ENCODE data around the gene DNAH17.

Gene DNAH17

GRCh38 chr17:78448356-78448993 is 128.7 kb downstream of the DNAH17 start:
- DNase-seq = no peak

DNA sequence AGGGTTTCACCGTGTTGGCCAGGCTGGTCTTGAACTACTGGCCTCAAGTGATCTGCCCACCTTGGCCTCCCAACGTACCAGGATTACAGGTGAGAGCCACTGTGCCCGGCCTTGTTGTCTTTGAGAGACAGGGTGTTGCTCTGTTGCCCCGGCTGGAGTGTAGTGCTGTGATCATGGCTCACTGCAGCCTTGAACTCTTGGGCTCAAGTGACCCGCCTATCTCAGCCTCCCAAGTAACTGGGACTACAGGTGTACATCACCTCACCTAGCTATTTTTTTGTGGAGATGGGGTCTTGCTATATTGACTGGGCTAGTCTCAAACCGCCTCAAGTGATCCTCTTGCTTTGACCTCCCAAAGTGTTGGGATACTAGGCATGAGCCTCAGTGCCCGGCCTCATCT is 130.4 kb downstream of the DNAH17 start:
- DNase-seq = no peak

DNA sequence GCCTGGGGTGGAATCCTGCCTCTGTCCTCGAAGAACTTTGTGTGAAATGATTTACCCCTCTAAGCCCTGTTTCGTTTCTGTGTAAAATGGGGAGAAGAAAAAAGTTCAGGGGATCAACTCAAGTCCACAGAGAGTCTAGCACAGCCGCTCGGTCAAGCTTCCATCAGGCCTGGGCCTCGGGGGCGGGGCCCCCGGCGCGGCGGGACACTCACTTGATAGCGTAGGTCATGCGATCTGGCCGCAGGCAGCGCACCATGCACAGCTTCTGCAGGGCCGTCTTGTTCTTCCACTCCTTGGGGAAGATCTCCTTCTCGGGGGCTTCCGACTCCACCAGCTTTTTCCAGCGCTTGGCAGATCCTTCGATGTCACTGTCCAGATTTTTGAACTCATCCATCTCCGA is 132.8 kb downstream of the DNAH17 start:
- no peak for DNase-seq

- no peak for DNase-seq
These were observed 134.5 kb downstream of the DNAH17 start for GRCh38 chr17:78442648-78443218.

- DNase-seq = no peak
These were observed 135.8 kb downstream of the DNAH17 start for GRCh38 chr17:78441271-78441971.

DNA sequence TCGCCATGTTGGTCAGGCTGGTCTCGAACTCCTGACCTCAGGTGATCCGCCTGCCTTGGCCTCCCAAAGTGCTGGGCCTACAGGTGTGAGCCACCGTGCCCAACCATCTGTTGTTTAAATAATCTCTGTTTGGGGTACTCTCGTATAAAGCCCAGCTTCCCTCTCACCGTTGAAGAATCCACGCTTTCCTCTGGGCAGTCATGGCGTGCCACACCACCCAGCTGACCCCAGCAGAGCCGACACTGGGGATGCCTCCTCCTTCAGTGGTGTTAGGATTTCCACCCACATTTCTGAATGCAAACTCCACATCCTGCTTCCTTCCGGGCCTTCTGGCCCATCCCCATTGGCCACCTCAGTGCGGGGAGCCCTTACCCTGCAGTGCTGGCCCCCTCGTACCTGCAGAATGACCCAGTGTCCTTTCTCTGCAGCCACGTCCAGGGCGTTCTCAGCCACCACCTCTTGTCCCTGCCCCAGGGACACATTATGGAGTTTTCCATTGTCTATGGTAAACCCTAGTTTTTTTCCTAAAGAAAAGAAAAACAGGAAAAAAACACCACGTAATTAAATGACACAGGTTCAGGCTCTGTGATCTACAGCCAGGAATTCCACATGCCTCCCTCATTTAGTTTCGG is 138.4 kb downstream of the DNAH17 start:
- no peak for DNase-seq

DNA sequence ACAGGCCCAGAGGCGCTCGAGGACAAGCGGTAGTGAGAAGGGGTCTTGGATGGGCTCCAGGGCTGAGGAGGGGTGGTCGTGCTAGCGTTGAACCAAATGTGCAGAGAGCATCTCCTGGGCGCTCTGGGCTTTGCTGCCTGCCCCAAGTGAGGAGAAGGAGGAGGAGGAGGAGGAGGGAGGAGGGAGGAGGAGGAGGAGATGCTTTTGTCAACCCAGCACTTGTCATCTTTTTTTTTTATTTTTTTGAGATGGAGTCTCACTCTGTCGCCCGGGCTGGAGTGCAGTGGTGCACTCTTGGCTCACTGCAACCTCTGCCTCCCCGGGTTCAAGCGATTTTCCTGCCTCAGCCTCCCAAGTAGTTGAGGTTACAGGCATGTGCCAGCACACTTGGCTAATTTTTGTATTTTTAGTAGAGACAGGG is 138.9 kb downstream of the DNAH17 start:
- no peak for DNase-seq

- DNase-seq = no peak
These were observed 139.6 kb downstream of the DNAH17 start for GRCh38 chr17:78437508-78438169.

DNA sequence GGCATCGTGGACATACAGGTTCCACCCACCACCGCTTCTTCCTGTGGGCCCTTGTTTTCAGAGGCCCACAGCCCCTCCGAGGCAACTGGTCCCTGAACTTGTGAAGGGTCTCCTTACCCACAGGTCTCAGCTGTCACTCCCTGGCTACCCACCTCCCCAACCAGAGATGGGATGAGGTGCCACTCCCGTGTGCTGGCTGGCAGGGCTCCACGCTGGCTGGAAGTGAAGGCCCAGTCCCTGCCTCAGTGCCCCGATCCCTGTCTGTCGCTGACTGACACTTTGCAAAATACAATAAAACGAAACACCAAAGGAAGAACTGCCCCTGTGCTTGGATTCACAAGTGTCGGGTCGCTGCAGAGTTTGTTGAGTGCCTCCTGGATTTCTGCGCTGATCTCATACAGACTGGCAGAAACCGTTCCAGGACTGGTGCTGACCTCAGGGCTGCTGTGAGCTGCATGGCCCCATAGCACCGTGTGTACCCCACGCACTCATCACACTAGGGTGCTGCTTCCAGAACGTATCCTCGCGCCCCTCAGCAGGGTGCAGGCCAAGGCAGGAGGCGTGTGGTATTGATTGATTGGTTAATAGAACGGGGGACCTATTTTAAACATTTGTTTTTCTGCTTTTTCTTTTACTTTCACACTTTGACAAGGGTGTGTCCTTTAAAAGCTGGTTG is 141.7 kb downstream of the DNAH17 start:
- DNase-seq = no peak

DNA sequence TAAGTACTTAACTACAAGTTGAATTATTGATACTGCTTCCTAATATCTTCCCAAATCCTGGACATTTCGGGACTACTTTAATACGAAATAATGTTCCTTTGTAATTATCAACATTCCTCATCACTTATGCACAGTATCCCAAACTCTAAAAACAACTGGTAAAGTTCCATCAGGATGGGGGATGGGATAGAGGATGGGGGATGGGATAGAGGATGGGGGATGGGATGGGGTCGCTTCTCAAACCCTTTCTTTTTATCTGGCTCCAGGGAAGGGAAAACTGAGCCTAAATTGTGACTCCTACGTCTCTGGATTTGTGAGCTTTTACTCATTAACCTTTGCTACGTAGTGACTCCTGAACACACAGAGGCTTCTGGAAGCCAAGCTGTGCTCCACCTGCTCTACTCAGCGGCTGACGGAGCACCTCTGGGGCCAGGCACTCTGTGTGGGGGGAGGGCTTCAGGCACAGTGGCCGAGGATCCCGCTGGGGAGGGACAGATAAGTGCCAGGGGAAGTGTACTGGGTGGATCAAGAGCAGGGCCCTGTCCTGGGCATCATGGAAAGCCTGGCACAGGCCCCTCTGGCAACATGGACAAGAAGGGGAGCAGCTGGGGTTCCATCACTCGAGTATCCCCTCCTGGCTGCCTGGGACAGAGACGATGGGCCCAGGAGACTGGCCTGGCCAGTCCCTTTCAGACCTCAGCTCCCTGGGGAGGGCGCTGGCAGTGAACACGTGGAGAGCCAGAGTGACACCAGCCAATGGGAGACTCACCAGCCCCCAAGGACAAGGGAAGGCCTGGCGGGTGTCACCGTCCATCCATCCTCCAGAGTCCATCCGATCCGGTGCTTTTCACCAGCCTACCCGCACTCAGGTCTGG is 142.5 kb downstream of the DNAH17 start:
- DNase-seq = no peak

GRCh38 chr17:78433780-78434335 is 143.3 kb downstream of the DNAH17 start:
- DNase-seq = no peak

DNA sequence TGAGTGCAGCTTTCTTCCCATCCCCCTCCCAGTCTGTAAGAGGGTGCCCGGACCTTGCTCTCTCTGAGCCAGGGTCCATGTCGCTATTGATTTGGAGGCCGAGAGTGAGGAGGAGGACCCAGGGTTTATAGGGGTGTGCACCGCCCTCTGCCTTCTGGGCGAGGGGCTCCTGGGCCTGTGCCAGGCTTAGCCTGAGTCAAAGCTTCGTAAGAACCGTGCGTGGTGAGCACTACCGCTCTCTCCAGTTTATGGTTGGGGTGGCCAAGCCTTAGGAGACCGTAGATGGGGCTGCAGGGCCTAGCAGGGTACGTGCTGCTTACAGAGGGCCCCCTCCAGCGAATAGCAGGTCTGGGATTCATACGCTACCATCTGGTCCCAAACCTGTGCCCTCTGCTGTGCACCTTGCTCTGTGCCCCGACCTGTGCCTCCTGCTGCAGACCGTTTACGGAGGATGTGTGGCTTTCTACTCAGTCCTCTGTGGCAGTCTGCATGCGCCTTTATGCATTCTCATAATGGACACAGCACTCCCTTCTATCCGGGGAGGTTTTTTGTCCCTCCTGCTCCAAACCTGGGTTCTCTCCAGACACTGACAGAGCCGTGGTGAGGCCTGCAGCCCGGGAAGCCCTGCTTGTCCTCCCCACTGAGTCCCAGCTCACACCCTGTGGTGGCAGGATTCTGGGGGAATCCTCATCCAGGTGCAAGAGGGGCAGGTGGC is 144.0 kb downstream of the DNAH17 start:
- no peak for DNase-seq

DNA sequence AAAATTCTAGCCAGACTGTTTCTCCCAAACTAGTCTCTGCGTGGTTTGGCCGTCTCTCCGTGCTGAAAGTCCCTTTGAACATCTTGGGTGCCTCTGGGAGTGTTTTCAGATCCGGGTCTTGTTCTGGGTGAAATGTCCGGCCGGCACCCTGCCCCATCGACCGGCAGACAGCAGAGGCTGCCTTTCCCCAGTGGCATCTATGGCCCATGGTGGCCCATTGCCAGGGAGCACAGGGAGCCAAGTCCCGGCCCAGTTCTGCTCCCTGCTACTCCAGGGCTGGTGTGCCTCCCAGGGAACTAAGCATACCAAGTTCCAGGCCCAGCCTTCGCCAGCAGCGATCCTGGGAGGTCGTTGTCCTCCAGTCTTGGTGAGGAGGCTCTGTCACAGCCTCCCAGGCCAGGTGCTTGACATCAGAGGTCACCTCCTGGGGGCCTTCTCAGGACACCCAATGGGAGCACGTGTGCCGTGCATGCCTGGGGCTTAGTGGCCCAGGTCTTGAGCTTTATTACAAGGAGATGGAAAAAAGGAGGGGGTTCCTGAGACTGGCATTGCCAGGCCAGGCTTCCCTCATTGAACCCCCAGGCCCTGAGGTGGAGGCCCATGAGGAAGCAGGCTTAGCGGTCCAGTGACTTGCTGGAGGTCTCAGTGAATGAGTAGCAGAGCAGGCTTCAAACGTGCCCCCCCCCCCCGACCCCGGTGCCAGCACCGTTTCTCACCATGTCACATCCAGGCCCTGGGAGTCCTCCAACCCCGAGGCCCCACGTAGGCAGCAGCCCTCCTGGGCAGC is 144.8 kb downstream of the DNAH17 start:
- no peak for DNase-seq

DNA sequence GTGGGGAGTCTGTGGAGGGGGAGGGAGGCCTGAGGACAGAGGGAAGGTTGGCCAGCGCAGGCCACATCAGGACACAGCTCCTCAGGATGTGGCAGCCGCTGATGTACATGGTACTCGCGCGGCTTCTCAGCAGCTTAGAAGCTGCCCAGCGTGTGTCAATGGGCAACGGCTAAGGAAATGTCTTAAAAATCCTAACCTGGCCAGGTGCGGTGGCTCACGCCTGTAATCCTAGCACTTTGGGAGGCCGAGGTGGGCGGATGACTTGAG is 145.6 kb downstream of the DNAH17 start:
- DNase-seq = no peak

- no peak for DNase-seq
These were observed 146.1 kb downstream of the DNAH17 start for GRCh38 chr17:78430892-78431691.

DNA sequence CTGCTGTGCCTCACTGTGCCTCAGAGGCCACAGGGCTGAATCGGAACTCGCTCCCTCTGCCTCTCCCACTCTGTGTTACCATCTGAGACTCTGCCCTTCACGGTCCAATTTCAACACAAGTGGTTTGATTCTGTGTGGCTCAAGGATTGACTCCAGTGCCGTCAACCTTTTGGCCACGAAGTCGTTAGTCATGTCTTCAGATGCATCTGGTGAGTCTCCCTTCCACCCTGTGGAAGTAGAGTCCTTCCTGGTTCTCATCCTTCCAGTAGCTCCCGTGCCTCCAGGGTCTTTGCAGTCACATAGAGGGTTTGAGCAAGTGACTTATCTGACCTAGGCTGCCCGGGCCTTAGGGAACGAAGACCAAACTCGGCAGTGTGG is 147.6 kb downstream of the DNAH17 start:
- no peak for DNase-seq

- no peak for DNase-seq
These were observed 148.2 kb downstream of the DNAH17 start for GRCh38 chr17:78428836-78429617.

GRCh38 chr17:78428025-78428575 is 149.1 kb downstream of the DNAH17 start:
- DNase-seq = no peak
